ENCODE measurements around the gene PROM1.

DNA sequence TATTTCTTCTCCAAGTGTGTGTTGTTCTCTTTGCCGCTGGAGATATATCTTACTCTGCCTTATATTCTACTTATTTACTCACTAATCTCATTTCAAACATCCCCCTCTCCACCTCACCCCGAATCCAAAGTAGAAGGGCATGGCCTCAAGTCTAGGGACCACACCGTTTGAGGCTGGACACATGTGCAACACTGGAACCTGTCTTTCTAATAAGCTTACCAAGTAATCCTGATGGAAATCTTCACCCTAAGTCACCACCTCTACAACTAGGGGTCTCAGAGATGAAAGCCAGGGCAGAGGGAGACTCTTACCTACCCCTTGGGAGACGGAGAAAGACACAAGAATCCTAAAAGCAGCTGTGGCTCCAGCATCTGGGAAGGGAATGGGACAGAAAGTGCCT lies 6.0 kb downstream of the PROM1 start:
- TF ChIP-seq, protein P1, sequence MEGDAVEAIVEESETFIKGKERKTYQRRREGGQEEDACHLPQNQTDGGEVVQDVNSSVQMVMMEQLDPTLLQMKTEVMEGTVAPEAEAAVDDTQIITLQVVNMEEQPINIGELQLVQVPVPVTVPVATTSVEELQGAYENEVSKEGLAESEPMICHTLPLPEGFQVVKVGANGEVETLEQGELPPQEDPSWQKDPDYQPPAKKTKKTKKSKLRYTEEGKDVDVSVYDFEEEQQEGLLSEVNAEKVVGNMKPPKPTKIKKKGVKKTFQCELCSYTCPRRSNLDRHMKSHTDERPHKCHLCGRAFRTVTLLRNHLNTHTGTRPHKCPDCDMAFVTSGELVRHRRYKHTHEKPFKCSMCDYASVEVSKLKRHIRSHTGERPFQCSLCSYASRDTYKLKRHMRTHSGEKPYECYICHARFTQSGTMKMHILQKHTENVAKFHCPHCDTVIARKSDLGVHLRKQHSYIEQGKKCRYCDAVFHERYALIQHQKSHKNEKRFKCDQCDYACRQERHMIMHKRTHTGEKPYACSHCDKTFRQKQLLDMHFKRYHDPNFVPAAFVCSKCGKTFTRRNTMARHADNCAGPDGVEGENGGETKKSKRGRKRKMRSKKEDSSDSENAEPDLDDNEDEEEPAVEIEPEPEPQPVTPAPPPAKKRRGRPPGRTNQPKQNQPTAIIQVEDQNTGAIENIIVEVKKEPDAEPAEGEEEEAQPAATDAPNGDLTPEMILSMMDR (IDR thresholded peaks at IDR 0.05) = no peak
- no peak for TF ChIP-seq EZH2 (IDR thresholded peaks at IDR 0.05)
- no peak for TF ChIP-seq EZH2phosphoT487 (IDR thresholded peaks at IDR 0.05)

Data from neural progenitor cell (in vitro differentiated cells).